Parathyroid adenoma (tissue), 2 donors: ENCODE measurements around the gene PPP1R9B.

Source experiments
- H2AFZ ChIP-seq: fragments of 300-600 bp; sonication (generic); one replicate; pipeline ENCODE4 v1.7.0; 2017; ENCODE audit warnings: antibody characterized with exemption, mild to moderate bottlenecking
- H3K27ac ChIP-seq: fragments of 300-600 bp; sonication (generic); one replicate; pipeline ENCODE4 v1.7.0; 2017
- H3K27me3 ChIP-seq: fragments of 300-600 bp; sonication (generic); one replicate; pipeline ENCODE4 v1.7.0; 2017; ENCODE audit warnings: low read length; ENCODE audit not compliant: control insufficient read depth, insufficient read depth
- H3K36me3 ChIP-seq: fragments of 300-600 bp; sonication (generic); one replicate; pipeline ENCODE4 v1.7.0; 2017; ENCODE audit warnings: low read length; ENCODE audit not compliant: control insufficient read depth, insufficient read depth
- H3K4me1 ChIP-seq: fragments of 300-600 bp; sonication (generic); one replicate; pipeline ENCODE4 v1.7.0; 2017; ENCODE audit warnings: control low read depth
- H3K4me2 ChIP-seq: fragments of 300-600 bp; sonication (generic); one replicate; pipeline ENCODE4 v1.7.0; 2017; ENCODE audit warnings: low read length
- H3K4me3 ChIP-seq: fragments of 300-600 bp; sonication (generic); one replicate; pipeline ENCODE4 v1.7.0; 2017; ENCODE audit warnings: low read depth, low read length
- H3K79me2 ChIP-seq: fragments of 300-600 bp; sonication (generic); one replicate; pipeline ENCODE4 v1.7.0; 2017; ENCODE audit warnings: control low read depth
- H3K9ac ChIP-seq: fragments of 300-600 bp; sonication (generic); one replicate; pipeline ENCODE4 v1.7.0; 2017; ENCODE audit warnings: mild to moderate bottlenecking
- H3K9me3 ChIP-seq: fragments of 300-600 bp; sonication (generic); one replicate; pipeline ENCODE4 v1.7.0; 2017; ENCODE audit warnings: low read length; ENCODE audit not compliant: control insufficient read depth
- TF ChIP-seq, protein P1 (sequence below): fragments of 300-600 bp; sonication (generic); IDR thresholded peaks from one replicate; pipeline ENCODE4 v1.7.0; 2017; ENCODE audit warnings: antibody characterized with exemption, mild to moderate bottlenecking
- donor health status: primary hyperparathyroidism.

PPP1R9B gene

DNA sequence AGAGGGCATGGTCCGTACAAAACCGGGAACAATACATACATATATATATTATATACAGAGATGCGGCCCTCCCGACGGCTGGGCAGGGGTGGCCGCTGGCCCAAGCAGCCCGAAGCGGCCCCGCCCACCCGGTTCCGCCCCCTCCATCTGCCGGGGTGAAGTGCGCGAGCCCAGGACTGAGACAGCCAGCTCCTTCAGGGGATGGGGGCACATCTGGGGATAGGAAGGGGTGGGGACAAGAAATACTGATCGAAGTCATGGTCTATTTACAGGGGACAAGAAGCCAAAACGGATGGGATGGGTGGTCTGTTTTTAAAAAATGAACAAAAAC, 16.7 kb downstream of the PPP1R9B start:
- H3K9me3 ChIP-seq = no peaks in the 10 kb centered on the region
- no peak overlapping the region for H2AFZ ChIP-seq
- H3K27me3 ChIP-seq = no peaks in the 10 kb centered on the region
- no peak overlapping the region for H3K9ac ChIP-seq
- H3K4me2 ChIP-seq = peak overlapping the region; percentile 37
- TF ChIP-seq, protein P1, sequence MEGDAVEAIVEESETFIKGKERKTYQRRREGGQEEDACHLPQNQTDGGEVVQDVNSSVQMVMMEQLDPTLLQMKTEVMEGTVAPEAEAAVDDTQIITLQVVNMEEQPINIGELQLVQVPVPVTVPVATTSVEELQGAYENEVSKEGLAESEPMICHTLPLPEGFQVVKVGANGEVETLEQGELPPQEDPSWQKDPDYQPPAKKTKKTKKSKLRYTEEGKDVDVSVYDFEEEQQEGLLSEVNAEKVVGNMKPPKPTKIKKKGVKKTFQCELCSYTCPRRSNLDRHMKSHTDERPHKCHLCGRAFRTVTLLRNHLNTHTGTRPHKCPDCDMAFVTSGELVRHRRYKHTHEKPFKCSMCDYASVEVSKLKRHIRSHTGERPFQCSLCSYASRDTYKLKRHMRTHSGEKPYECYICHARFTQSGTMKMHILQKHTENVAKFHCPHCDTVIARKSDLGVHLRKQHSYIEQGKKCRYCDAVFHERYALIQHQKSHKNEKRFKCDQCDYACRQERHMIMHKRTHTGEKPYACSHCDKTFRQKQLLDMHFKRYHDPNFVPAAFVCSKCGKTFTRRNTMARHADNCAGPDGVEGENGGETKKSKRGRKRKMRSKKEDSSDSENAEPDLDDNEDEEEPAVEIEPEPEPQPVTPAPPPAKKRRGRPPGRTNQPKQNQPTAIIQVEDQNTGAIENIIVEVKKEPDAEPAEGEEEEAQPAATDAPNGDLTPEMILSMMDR = no peak
- H3K79me2 ChIP-seq = no peaks in the 10 kb centered on the region
- H3K4me3 ChIP-seq = no peak overlapping the region
- H3K36me3 ChIP-seq = no peaks in the 10 kb centered on the region
- peaks cover 15% of the 10 kb centered on the region for H3K4me1 ChIP-seq
- no peak overlapping the region for H3K27ac ChIP-seq

DNA sequence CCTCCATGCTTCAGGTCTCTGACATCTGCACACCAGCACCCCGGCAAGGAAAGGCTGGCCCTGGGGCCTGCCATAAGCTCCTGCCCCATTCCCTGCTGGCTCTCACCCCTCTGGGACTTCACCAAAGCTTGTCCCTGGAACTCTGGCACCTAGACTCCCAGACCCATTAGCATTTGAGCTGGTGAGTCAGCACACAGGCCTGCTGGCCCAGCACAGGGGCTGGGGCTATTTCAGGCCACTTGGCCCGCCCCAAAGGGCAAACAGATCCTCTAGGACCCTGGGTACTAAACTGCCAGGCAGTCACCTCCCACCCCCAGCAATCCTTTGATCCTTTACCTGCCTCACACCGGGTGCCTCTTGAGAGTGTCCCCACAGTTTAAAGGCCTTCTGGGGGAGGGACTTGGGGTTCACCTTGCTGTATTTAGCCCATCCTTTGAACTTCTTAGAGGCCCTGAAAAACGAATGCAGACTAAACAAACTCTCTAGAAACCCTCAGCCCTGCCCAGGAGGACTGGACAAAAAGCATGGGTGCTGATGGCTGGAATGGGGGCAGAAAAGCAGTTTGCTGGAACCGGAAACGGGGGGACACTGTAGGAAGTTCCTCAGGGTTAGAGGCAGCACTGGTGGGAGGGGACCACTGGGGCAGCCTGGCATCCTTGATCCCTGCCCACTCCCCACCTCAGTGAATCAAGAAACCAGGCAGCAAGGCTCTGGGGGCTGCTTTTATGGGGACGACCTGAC, 17.3 kb downstream of the PPP1R9B start:
- no peak overlapping the region for H3K4me3 ChIP-seq
- TF ChIP-seq, protein P1 = no peak
- H3K79me2 ChIP-seq = no peaks in the 10 kb centered on the region
- H3K4me1 ChIP-seq = peaks cover 15% of the 10 kb centered on the region
- H3K36me3 ChIP-seq = no peaks in the 10 kb centered on the region
- no peaks in the 10 kb centered on the region for H3K27me3 ChIP-seq
- peak overlapping the region; percentile 8 for H2AFZ ChIP-seq
- H3K9me3 ChIP-seq = no peaks in the 10 kb centered on the region
- H3K27ac ChIP-seq = peak overlapping the region; percentile 68
- no peak overlapping the region for H3K9ac ChIP-seq
- peak overlapping the region; percentile 37 for H3K4me2 ChIP-seq

DNA sequence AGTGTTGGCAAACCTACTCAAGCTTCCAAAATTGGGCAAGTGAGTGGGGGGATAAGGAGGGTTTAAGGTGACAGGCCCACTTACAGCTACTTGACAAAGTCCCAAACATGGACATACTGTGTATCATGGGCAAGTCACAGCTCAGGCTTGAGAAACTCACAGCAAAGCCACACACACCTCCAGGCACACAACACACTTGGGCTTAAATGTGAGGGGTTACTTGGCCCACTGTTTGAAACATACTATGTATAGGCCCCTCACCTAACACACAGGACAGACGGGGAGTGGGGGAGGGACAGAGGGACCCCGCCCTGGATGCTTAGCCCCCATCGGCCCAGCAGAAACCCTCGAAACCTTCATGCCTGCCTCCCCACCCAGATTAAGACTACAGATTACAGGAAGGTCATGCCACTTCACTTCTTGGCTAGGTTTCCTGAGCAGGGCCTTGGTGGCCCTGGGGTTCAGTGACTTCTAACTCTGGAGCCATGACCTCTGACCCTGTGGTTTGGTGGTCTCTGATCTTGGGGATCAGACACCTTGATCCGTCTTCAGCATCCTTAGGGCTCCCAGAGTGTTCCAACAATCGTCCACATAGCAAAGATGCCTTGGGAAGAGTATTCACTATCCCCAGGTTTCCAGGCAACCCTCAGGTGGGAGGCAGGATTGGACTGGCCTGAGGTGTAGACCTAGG, 18.2 kb downstream of the PPP1R9B start:
- no peak overlapping the region for H3K4me3 ChIP-seq
- H3K79me2 ChIP-seq = no peaks in the 10 kb centered on the region
- H2AFZ ChIP-seq = no peak overlapping the region
- peaks cover 15% of the 10 kb centered on the region for H3K4me1 ChIP-seq
- TF ChIP-seq, protein P1 = no peak
- H3K27ac ChIP-seq = peak overlapping the region; percentile 68
- no peaks in the 10 kb centered on the region for H3K36me3 ChIP-seq
- H3K9ac ChIP-seq = no peak overlapping the region
- H3K4me2 ChIP-seq = peak overlapping the region; percentile 37
- H3K9me3 ChIP-seq = no peaks in the 10 kb centered on the region
- H3K27me3 ChIP-seq = no peaks in the 10 kb centered on the region

DNA sequence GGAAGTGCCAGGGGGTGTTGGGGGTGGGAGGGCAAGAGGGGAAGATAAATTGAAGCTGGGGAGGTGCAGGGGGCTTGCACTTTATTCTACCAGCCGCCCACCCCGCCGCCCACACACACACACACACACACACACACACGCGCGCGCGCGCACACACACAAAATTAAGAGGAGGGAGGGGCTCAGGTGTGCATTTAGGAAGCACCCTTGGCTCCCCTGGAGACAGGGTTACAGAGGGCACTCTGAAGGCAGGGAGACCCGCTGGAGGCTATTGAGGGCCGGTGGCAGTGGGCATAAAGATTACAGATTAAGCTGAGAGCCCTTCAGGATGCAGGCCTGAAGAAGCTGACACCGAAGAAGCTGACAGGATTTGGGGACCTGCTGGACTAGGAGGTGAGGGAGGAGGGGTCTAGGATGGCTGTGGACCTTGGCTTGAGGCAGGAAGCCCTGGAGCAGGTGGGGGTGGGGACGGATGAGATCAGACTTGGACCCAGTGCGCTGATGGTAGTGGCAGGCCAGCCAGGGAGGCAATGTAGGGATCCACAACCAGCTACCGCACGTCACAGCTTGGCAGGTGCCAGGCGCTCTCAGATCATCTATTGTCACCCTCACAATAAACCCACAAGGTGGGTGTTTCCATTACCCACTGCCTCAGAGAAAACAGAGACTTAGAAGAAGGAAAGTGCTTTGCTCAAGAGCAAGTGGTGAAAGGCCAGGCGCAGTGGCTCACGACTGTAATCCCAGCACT, 19.7 kb downstream of the PPP1R9B start:
- Histone ChIP-seq H3K9ac (no peak overlapping the region), H3K9me3 (no peaks in the 10 kb centered on the region), H3K36me3 (no peaks in the 10 kb centered on the region), H3K4me2 (peak overlapping the region; percentile 42), H3K4me3 (no peak overlapping the region), H3K27ac (no peak overlapping the region), H2AFZ (no peak overlapping the region), H3K27me3 (no peaks in the 10 kb centered on the region), H3K79me2 (no peaks in the 10 kb centered on the region), H3K4me1 (peaks cover 15% of the 10 kb centered on the region)
- TF ChIP-seq, protein P1 = no peak
